Astrocyte (in vitro differentiated cells and primary cell): ENCODE measurements around the gene RBM47. TPM values are rescaled to one million over a fixed set of nuclear protein-coding genes. Genes with fewer than 3 reads are reported as not detected.

ENCODE experiments used
- DNase-seq: peaks from one replicate; pipeline ENCODE4 v3.0.0-alpha.2; 2010; ENCODE audit warnings: low read depth
- FAIRE-seq: peaks from 2 replicates; lab custom pipeline; 2011; peaks lifted over from hg19 to GRCh38; lab: Jason Lieb, UNC
- H2AFZ ChIP-seq: 2 replicates; pipeline ENCODE4 v1.6.0; 2012; ENCODE audit warnings: low read depth, low read length, inconsistent platforms
- H3K27ac ChIP-seq: 2 replicates; pipeline ENCODE4 v1.5.1; 2011; ENCODE audit warnings: low read depth, low read length, inconsistent platforms
- H3K27me3 ChIP-seq: 2 replicates; pipeline ENCODE4 v1.6.0; 2011; ENCODE audit warnings: low read length, inconsistent platforms; ENCODE audit not compliant: insufficient read depth
- H3K36me3 ChIP-seq: 2 replicates; pipeline ENCODE4 v1.5.1; 2011; ENCODE audit warnings: low read length, inconsistent platforms; ENCODE audit not compliant: insufficient read depth
- H3K4me1 ChIP-seq: 2 replicates; pipeline ENCODE4 v1.5.1; 2011; ENCODE audit warnings: low read length, inconsistent platforms; ENCODE audit not compliant: insufficient read depth
- H3K4me2 ChIP-seq: 2 replicates; pipeline ENCODE4 v1.6.0; 2012; ENCODE audit warnings: low read length, inconsistent platforms
- H3K4me3 ChIP-seq: 2 replicates; pipeline ENCODE4 v1.5.1; 2011; ENCODE audit warnings: low read depth, mild to moderate bottlenecking, low read length, inconsistent platforms; ENCODE audit not compliant: insufficient read depth
- H3K79me2 ChIP-seq: 2 replicates; pipeline ENCODE4 v1.6.0; 2012; ENCODE audit warnings: mild to moderate bottlenecking, low read length, inconsistent platforms; ENCODE audit not compliant: insufficient read depth
- H3K9ac ChIP-seq: 2 replicates; pipeline ENCODE4 v1.6.0; 2012; ENCODE audit warnings: mild to moderate bottlenecking, low read length, inconsistent platforms
- H3K9me3 ChIP-seq: 2 replicates; pipeline ENCODE4 v1.5.1; 2012; ENCODE audit warnings: low read depth, mild to moderate bottlenecking, low read length, inconsistent platforms; ENCODE audit not compliant: insufficient read depth
- H4K20me1 ChIP-seq: 2 replicates; pipeline ENCODE4 v1.6.0; 2012; ENCODE audit warnings: low read length, inconsistent platforms; ENCODE audit not compliant: insufficient read depth
- H3K27ac Mint-ChIP-seq: one replicate; pipeline ENCODE4 v1.8.0; 2021; ENCODE audit warnings: mild to moderate bottlenecking, mixed read lengths; ENCODE audit not compliant: unreplicated experiment
- H3K27me3 Mint-ChIP-seq: one replicate; pipeline ENCODE4 v1.8.0; 2021; ENCODE audit warnings: low read depth, mixed read lengths; ENCODE audit not compliant: unreplicated experiment
- H3K36me3 Mint-ChIP-seq: one replicate; pipeline ENCODE4 v1.8.0; 2021; ENCODE audit warnings: low read depth, mixed read lengths; ENCODE audit not compliant: unreplicated experiment
- H3K4me1 Mint-ChIP-seq: one replicate; pipeline ENCODE4 v1.8.0; 2021; ENCODE audit warnings: low read depth, mixed read lengths; ENCODE audit not compliant: unreplicated experiment
- H3K4me3 Mint-ChIP-seq: one replicate; pipeline ENCODE4 v1.8.0; 2021; ENCODE audit warnings: mild to moderate bottlenecking, moderate library complexity, mixed read lengths; ENCODE audit not compliant: unreplicated experiment
- H3K9me3 Mint-ChIP-seq: one replicate; pipeline ENCODE4 v1.8.0; 2021; ENCODE audit warnings: mild to moderate bottlenecking, mixed read lengths; ENCODE audit not compliant: unreplicated experiment
- CTCF ChIP-seq: IDR thresholded peaks from 2 replicates; pipeline ENCODE4 v1.5.1; 2011; ENCODE audit warnings: low read depth, mild to moderate bottlenecking, inconsistent platforms, low read length, moderate library complexity; ENCODE audit not compliant: insufficient read depth
- EZH2 ChIP-seq: IDR thresholded peaks from 2 replicates; pipeline ENCODE4 v1.6.1; 2012; ENCODE audit warnings: mild to moderate bottlenecking, low read length, inconsistent platforms; ENCODE audit not compliant: insufficient read depth
- total RNA-seq: library from RNA; stranded (reverse); gene quantifications from 2 replicates; pipeline ENCODE4 v1.2.1, GENCODE V29; 2021

The RBM47 gene
- total RNA-seq, 1 donor from 2014 or later, result 2.9 TPM

- no peaks in the 10 kb centered on the region for H3K27me3 ChIP-seq
- Mint-ChIP-seq H3K9me3 (no peaks in the 10 kb centered on the region), H3K4me1 (no peaks in the 10 kb centered on the region), H3K36me3 (no peaks in the 10 kb centered on the region), H3K4me3 (no peak overlapping the region), H3K27me3 (no peaks in the 10 kb centered on the region), H3K27ac (no peak overlapping the region)
- H3K36me3 ChIP-seq, result no peaks in the 10 kb centered on the region
- no peak overlapping the region for H3K4me3 ChIP-seq
- H3K27ac ChIP-seq, result no peak overlapping the region
- no peak overlapping the region for H2AFZ ChIP-seq
- no peak overlapping the region for H3K4me2 ChIP-seq
- H3K9ac ChIP-seq, result no peak overlapping the region
- TF ChIP-seq CTCF, result no peak
- TF ChIP-seq EZH2, result no peak
- no peaks in the 10 kb centered on the region for H3K4me1 ChIP-seq
- FAIRE-seq, result no peak
- H3K9me3 ChIP-seq, result no peaks in the 10 kb centered on the region
- H4K20me1 ChIP-seq, result no peaks in the 10 kb centered on the region
- no peaks in the 10 kb centered on the region for H3K79me2 ChIP-seq
- DNase-seq, result no peak
Observed at GRCh38 chr4:40461879-40462278, 167.8 kb downstream of the RBM47 start.

- Mint-ChIP-seq H3K4me1 (no peaks in the 10 kb centered on the region), H3K27me3 (no peaks in the 10 kb centered on the region), H3K4me3 (no peak overlapping the region), H3K27ac (no peak overlapping the region), H3K36me3 (no peaks in the 10 kb centered on the region), H3K9me3 (no peaks in the 10 kb centered on the region)
- H3K9ac ChIP-seq, result no peak overlapping the region
- DNase-seq (no peak), FAIRE-seq (no peak)
- no peak overlapping the region for H3K4me2 ChIP-seq
- H3K4me1 ChIP-seq, result no peaks in the 10 kb centered on the region
- H4K20me1 ChIP-seq, result no peaks in the 10 kb centered on the region
- no peaks in the 10 kb centered on the region for H3K36me3 ChIP-seq
- H2AFZ ChIP-seq, result no peak overlapping the region
- H3K27ac ChIP-seq, result no peak overlapping the region
- H3K4me3 ChIP-seq, result no peak overlapping the region
- TF ChIP-seq EZH2 (no peak), CTCF (no peak)
- no peaks in the 10 kb centered on the region for H3K9me3 ChIP-seq
- H3K79me2 ChIP-seq, result no peaks in the 10 kb centered on the region
- H3K27me3 ChIP-seq, result no peaks in the 10 kb centered on the region
Observed at GRCh38 chr4:40461062-40461461, 168.6 kb downstream of the RBM47 start.

- FAIRE-seq (peak; percentile 5), DNase-seq (no peak)
- no peaks in the 10 kb centered on the region for H3K27me3 Mint-ChIP-seq
- no peaks in the 10 kb centered on the region for H3K9me3 Mint-ChIP-seq
- no peaks in the 10 kb centered on the region for H3K9me3 ChIP-seq
- H3K4me3 ChIP-seq, result no peak overlapping the region
- H3K9ac ChIP-seq, result no peak overlapping the region
- H3K27ac Mint-ChIP-seq, result no peak overlapping the region
- H3K4me2 ChIP-seq, result no peak overlapping the region
- no peaks in the 10 kb centered on the region for H3K36me3 ChIP-seq
- no peaks in the 10 kb centered on the region for H4K20me1 ChIP-seq
- H3K4me1 ChIP-seq, result no peaks in the 10 kb centered on the region
- no peaks in the 10 kb centered on the region for H3K27me3 ChIP-seq
- TF ChIP-seq CTCF (no peak), EZH2 (no peak)
- H3K27ac ChIP-seq, result no peak overlapping the region
- H3K4me3 Mint-ChIP-seq, result no peak overlapping the region
- no peaks in the 10 kb centered on the region for H3K4me1 Mint-ChIP-seq
- H3K79me2 ChIP-seq, result no peaks in the 10 kb centered on the region
- H3K36me3 Mint-ChIP-seq, result no peaks in the 10 kb centered on the region
- no peak overlapping the region for H2AFZ ChIP-seq
Observed at GRCh38 chr4:40458683-40459082, 171.0 kb downstream of the RBM47 start.
